H1 (cell line): ENCODE results near the gene FSIP1. TPM values are rescaled to one million over a fixed set of nuclear protein-coding genes. Genes with fewer than 3 reads are reported as not detected.

Source experiments
- ASH2L ChIP-seq: fragments of 200-600, 300-600 bp; sonication (generic); IDR thresholded peaks from one replicate; pipeline ENCODE4 v1.7.1; 2017; ENCODE audit warnings: low read length
- BRCA1 ChIP-seq: IDR thresholded peaks from 2 replicates; pipeline ENCODE4 v1.6.1; 2012; ENCODE audit warnings: low read depth, low read length, improper control_type of control experiment
- CEBPB ChIP-seq: IDR thresholded peaks from 2 replicates; pipeline ENCODE4 v1.6.1; 2012; ENCODE audit warnings: low read depth, low read length
- CHD1 ChIP-seq: IDR thresholded peaks from 2 replicates; pipeline ENCODE4 v1.6.1; 2012; ENCODE audit warnings: low read depth, low read length, improper control_type of control experiment
- CTBP2 ChIP-seq: IDR thresholded peaks from 2 replicates; pipeline ENCODE4 v1.7.0; 2011; ENCODE audit warnings: borderline replicate concordance, mild to moderate bottlenecking, moderate library complexity, mixed read lengths, low read length; ENCODE audit not compliant: insufficient read depth, insufficient read length
- EGR1 ChIP-seq: IDR thresholded peaks from 2 replicates; pipeline ENCODE4 v1.6.1; 2011; ENCODE audit warnings: low read depth, low read length, borderline replicate concordance
- FOSL1 ChIP-seq: IDR thresholded peaks from 2 replicates; pipeline ENCODE4 v1.6.1; 2011; ENCODE audit warnings: mild to moderate bottlenecking, low read depth, low read length, moderate library complexity; ENCODE audit not compliant: insufficient read depth
- GTF2F1 ChIP-seq: IDR thresholded peaks from 2 replicates; pipeline ENCODE4 v1.6.1; 2012; ENCODE audit warnings: low read depth, low read length, improper control_type of control experiment, borderline replicate concordance
- JUN ChIP-seq: IDR thresholded peaks from 2 replicates; pipeline ENCODE4 v1.6.1; 2011; ENCODE audit warnings: low read depth, mild to moderate bottlenecking, improper control_type of control experiment, low read length
- KDM1A ChIP-seq: fragments of 200-600, 300-600 bp; sonication (generic); IDR thresholded peaks from 2 replicates; pipeline ENCODE4 v1.7.1; 2016; ENCODE audit warnings: mild to moderate bottlenecking, low read length, borderline replicate concordance
- KDM4A ChIP-seq: IDR thresholded peaks from one replicate; pipeline ENCODE4 v1.7.1; 2012; ENCODE audit warnings: low read depth, mild to moderate bottlenecking, moderate library complexity, low read length, inconsistent platforms; ENCODE audit not compliant: severe bottlenecking
- MAFK ChIP-seq: IDR thresholded peaks from 2 replicates; pipeline ENCODE4 v1.6.1; 2012; ENCODE audit warnings: low read depth, mild to moderate bottlenecking, improper control_type of control experiment, low read length
- NANOG ChIP-seq: IDR thresholded peaks from 2 replicates; pipeline ENCODE4 v1.6.1; 2011; ENCODE audit warnings: low read length, low read depth, mild to moderate bottlenecking, inconsistent platforms; ENCODE audit not compliant: insufficient read depth, poor library complexity, severe bottlenecking
- POLR2A ChIP-seq, 2 experiments: IDR thresholded peaks; 1 replicate in 1 of 2; 2 replicates in 1 of 2; pipeline ENCODE4 v1.6.1; 2011; ENCODE audit warnings: low read depth in 2 of 2, low read length in 2 of 2, mild to moderate bottlenecking in 2 of 2; ENCODE audit errors: control extremely low read depth in 1 of 2
- POLR2AphosphoS5 ChIP-seq: IDR thresholded peaks from 2 replicates; pipeline ENCODE4 v1.6.1; 2011; ENCODE audit warnings: low read depth, low read length
- RAD21 ChIP-seq, 2 experiments: IDR thresholded peaks in 1 of 2; conservative IDR thresholded peaks in 1 of 2; 2 replicates each; pipeline ENCODE4 v1.6.1; 2011; ENCODE audit warnings: low read depth in 2 of 2, low read length in 2 of 2, improper control_type of control experiment in 1 of 2, inconsistent platforms in 1 of 2, mild to moderate bottlenecking in 1 of 2, moderate library complexity in 1 of 2
- RFX5 ChIP-seq: IDR thresholded peaks from 2 replicates; pipeline ENCODE4 v1.6.1; 2011; ENCODE audit warnings: low read depth, low read length, improper control_type of control experiment, borderline replicate concordance
- RNF2 ChIP-seq: fragments of 200-900, 300-1000 bp; sonication (generic); IDR thresholded peaks from 2 replicates; pipeline ENCODE4 v1.7.1; 2016; ENCODE audit warnings: borderline replicate concordance, low read depth, mild to moderate bottlenecking, antibody characterized with exemption, low read length; ENCODE audit not compliant: poor library complexity, severe bottlenecking; ENCODE audit errors: missing control alignments
- SP2 ChIP-seq: IDR thresholded peaks from 2 replicates; pipeline ENCODE4 v1.6.1; 2012; ENCODE audit warnings: mild to moderate bottlenecking, low read length, inconsistent platforms
- TAF7 ChIP-seq: optimal IDR thresholded peaks from 2 replicates; pipeline ENCODE3; 2011; ENCODE audit warnings: low read depth, mild to moderate bottlenecking, inconsistent platforms, low read length, moderate library complexity, borderline replicate concordance
- YY1 ChIP-seq: IDR thresholded peaks from 2 replicates; pipeline ENCODE4 v1.6.1; 2011; ENCODE audit warnings: low read depth, mild to moderate bottlenecking, low read length
- polyA plus RNA-seq, 7 experiments: library from polyadenylated mRNA; depleted of rRNA in 3 of 7; stranded (reverse) in 5 of 7; unstranded in 2 of 7; fragments of >200 nt in 5 of 7; fragments of 200-250 nt in 2 of 7; gene quantifications; 1 replicate in 5 of 7; 2 replicates in 1 of 7; 4 replicates in 1 of 7; pipeline versions ENCODE4 v1.2.1 to v1.2.3, GENCODE V29; 2011 to 2013; ENCODE audit warnings: missing spikeins in 2 of 7, mixed read lengths in 2 of 7
- total RNA-seq: library from RNA; stranded (reverse); fragmentation: NEBNext Ultra II Directional; extraction: Animal tissue kit (Norgen Biotek cat#: 25700); gene quantifications from 2 replicates; pipeline ENCODE4 v1.2.1, GENCODE V29; 2021
- TF ChIP-seq, protein P1 (sequence below): IDR thresholded peaks from 2 replicates; pipeline ENCODE4 v1.6.1; 2011; ENCODE audit warnings: low read length, improper control_type of control experiment

FSIP1 gene
- total and polyA plus RNA-seq, 2 of the 8 experiments (the other 6 are each of a cell fraction or from before 2014, with no cell fraction given): 0.18 to 1.3 TPM

DNA sequence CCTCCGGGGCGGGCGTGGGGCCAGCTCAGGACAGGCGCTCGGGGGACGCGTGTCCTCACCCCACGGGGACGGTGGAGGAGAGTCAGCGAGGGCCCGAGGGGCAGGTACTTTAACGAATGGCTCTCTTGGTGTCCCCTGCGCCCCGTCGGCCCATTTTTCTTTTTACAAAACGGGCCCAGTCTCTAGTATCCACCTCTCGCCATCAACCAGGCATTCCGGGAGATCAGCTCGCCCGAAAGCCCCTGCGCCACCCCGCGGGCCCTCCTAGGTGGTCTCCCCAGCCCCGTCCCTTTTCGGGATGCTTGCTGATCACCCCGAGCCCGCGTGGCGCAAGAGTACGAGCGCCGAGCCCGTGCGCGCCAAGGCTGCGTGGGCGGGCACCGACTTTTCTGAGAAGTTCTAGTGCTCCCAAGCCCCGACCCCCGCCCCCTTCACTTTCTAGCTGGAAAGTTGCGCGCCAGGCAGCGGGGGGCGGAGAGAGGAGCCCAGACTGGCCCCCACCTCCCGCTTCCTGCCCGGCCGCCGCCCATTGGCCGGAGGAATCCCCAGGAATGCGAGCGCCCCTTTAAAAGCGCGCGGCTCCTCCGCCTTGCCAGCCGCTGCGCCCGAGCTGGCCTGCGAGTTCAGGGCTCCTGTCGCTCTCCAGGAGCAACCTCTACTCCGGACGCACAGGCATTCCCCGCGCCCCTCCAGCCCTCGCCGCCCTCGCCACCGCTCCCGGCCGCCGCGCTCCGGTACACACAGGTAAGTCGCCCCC lies 202.0 kb downstream of the FSIP1 start, which contains the start of gene THBS1 (continued):
- TF ChIP-seq RFX5: no peak
- TF ChIP-seq KDM4A: no peak
- TF ChIP-seq EGR1: peak; percentile 93
- TF ChIP-seq RAD21 (IDR thresholded peaks at IDR 0.05 in 1 of 2, conservative IDR thresholded peaks at IDR 0.05 in 1 of 2; ENCODE audit: low read depth in 2 of 2, low read length in 2 of 2): peak; percentile 0 to 22; a peak in 1 of 4 replicates
- no peak for TF ChIP-seq CTBP2
- no peak for TF ChIP-seq KDM1A
- TF ChIP-seq MAFK: no peak
- TF ChIP-seq TAF7: peak; percentile 98
- peak; percentile 97 for TF ChIP-seq GTF2F1
- TF ChIP-seq POLR2A (IDR thresholded peaks at IDR 0.05; ENCODE audit: control extremely low read depth in 1 of 2, low read depth in 2 of 2, low read length in 2 of 2): peak; percentile 100
- no peak for TF ChIP-seq NANOG
- TF ChIP-seq BRCA1: no peak
- no peak for TF ChIP-seq CEBPB
- TF ChIP-seq YY1: peak; percentile 8; the same call in 1 of the 2 replicates
- TF ChIP-seq ASH2L: peak; percentile 37
- TF ChIP-seq, protein P1, sequence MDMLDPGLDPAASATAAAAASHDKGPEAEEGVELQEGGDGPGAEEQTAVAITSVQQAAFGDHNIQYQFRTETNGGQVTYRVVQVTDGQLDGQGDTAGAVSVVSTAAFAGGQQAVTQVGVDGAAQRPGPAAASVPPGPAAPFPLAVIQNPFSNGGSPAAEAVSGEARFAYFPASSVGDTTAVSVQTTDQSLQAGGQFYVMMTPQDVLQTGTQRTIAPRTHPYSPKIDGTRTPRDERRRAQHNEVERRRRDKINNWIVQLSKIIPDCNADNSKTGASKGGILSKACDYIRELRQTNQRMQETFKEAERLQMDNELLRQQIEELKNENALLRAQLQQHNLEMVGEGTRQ: no peak
- TF ChIP-seq POLR2AphosphoS5: peak; percentile 100
- TF ChIP-seq SP2: no peak
- TF ChIP-seq JUN: no peak
- TF ChIP-seq CHD1: no peak
- TF ChIP-seq RNF2: no peak
- no peak for TF ChIP-seq FOSL1
